GM19351 (cell line): Measurements from ENCODE around the gene SETD5.

Experiments used
- ATAC-seq: cut with Tn5 transposase; IDR thresholded peaks from one replicate; pipeline ENCODE4 v1.9.1; 2021; ENCODE audit warnings: mild to moderate bottlenecking, moderate library complexity; ENCODE audit not compliant: unreplicated experiment

Gene SETD5, protein sequence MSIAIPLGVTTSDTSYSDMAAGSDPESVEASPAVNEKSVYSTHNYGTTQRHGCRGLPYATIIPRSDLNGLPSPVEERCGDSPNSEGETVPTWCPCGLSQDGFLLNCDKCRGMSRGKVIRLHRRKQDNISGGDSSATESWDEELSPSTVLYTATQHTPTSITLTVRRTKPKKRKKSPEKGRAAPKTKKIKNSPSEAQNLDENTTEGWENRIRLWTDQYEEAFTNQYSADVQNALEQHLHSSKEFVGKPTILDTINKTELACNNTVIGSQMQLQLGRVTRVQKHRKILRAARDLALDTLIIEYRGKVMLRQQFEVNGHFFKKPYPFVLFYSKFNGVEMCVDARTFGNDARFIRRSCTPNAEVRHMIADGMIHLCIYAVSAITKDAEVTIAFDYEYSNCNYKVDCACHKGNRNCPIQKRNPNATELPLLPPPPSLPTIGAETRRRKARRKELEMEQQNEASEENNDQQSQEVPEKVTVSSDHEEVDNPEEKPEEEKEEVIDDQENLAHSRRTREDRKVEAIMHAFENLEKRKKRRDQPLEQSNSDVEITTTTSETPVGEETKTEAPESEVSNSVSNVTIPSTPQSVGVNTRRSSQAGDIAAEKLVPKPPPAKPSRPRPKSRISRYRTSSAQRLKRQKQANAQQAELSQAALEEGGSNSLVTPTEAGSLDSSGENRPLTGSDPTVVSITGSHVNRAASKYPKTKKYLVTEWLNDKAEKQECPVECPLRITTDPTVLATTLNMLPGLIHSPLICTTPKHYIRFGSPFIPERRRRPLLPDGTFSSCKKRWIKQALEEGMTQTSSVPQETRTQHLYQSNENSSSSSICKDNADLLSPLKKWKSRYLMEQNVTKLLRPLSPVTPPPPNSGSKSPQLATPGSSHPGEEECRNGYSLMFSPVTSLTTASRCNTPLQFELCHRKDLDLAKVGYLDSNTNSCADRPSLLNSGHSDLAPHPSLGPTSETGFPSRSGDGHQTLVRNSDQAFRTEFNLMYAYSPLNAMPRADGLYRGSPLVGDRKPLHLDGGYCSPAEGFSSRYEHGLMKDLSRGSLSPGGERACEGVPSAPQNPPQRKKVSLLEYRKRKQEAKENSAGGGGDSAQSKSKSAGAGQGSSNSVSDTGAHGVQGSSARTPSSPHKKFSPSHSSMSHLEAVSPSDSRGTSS (N-terminal part only)

DNA sequence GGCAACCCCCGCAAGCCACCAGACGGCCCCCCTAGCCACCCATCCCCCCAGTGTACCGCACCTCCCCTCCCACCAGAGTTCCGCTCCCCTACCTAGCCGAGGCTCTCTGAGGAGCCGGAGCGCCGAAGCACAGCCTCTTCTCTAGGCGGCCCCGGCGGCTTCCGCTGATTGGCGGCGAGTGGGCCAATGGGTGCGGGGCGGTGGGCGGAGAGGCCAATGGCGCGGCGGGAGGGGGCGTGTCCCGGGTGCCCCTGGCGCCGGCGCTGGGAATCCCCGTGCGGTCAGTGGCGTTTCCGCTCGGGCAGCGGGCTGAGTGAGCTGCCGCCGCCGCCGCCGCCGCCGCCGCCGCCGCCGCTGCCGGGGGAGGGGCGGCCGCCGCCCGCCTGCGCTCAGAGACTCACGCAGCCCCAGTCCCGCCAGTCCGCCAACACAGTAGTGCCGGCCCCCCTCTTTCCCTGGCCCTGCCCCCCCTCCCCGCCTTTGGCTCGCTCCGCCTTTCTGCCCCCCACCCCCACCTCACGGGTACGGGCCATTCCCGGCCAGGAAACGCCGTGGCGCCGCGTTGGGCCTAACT, at the start of gene SETD5:
SETD5 (plus strand) TSS at position 284 of the 574 bp plus-strand sequence. CDS start 31,324 bp downstream, outside the sequence.
- ATAC-seq = peak; percentile 43

DNA sequence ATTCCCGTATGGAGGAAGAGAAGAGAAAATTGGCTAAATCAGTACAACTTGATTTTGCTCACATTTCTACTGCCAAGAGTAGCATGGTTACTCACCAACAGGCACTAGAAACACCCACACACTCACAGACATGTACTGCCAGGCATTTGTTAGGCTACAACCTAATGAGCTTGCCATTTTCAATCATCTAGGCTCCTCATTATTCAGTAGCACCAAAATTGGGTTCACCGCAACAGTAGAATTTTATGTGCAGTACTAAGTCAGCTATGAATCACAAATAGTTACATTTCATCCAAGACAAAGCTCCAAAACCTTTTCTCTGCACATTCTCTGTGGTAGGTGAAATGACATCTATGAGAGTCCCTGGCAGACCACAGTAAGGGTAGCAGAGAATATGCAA, 49.5 kb upstream of the SETD5 start:
- no peak for ATAC-seq

- ATAC-seq = no peak
Observed at GRCh38 chr3:9349321-9350117, 47.9 kb upstream of the SETD5 start.

GRCh38 chr3:9351709-9352126, 45.7 kb upstream of the SETD5 start:
- ATAC-seq = no peak

DNA sequence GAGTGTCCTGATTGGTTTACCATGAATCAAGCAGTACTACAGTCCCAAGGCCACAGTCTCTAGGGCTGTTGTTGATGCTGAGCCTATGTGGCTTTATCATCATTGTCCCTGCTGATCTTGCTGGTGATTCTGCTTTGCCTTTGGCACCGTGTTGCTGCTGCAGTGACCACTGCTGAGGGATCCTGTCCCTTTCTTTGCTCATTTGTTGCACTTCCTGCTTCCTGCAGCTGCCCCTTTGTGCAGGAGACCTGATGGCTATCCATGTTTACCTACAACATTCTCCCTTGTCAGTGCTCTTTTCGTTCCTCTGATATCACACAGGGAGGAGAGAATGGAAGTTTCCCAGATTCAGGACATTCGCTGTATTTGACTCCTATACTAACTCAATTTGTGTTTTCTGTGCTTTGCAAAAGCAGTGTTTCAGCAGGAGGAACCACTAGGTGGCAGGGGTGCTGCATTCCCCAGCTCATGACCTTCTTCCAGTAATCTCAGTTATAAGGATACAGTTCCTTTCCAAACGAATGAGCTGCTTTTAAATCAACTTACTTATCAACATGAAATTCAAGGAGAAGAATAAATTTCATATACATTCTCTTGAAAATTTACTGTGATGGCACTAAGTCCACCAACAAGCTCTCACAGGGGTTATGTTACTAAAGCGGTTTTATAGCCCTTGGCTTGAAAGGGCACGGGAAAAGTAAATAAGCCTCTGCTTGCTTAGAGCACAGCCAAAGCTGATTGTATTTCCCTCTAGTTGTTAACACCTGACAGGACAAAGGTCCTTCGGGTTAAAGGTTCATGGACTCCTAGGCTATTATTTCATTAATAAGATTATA, 44.3 kb upstream of the SETD5 start:
- peak; percentile 71 for ATAC-seq

DNA sequence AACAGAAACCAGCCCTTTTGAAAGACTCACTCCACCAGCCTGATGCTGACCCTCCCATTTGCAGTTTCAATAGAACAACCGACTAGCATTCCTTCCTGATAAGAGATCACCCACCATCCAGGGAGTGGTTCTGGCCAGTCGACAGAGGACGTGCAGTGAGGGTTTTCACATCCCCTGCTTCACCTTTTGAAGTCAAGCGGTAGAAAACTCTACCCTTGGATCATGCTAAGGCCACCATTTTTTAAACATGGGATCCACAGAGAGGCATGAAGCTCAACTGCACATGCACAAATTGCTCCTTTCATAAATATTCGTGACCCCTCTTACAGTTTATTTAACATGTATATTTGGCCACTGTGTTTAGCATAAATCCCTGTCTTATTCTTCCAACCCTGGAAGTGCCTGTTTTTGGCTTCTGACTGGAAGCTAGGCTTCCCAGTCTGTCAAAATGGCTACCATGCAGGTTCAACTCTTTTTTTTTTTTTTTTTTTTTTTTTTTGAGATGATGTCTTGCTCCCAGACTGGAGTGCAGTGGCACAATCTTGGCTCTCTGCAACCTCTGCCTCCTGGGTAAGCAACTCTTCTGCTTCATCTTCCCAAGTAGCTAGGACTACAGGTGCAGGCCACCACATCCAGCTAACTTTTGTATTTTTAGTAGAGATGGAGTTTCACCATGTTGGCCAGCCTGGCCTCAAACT, 35.6 kb upstream of the SETD5 start:
- no peak for ATAC-seq

DNA sequence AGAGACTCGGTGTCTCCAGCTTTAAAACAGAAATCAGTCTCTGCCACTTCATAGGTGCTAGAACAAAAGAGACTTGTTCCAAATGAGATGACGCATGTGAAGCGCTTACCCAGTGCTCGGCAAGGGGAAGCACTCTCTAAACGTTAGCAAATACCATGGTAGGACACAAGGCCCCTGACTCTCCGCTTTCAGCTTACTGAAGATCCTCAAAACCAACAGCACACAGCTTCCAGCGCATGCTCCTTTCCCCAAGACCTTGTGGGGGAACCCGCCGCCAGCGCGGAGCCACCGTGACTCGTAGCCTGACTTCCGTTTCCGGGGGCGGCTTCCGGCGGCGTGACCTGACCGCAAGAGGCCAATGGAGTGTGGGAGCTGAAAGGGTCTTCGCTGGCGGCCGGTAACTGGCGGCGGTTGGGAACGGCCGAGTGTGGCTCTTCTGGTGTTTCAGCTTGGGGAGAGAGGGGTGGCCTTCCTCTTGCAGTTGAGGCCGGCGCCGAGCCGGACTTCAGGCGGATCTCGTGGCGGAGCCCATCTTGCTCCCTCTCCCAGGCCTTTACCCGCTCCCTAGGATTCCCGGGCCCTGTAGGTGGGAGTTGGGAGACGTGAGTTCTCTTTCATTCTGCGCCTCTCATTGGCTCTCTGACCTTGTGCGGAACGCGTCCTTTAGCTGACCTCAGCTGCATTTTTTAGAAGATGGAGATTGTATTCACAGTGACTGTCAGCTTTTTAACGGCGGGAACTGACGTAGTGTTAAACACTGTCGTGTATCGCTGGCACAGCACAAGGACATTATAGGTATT, 34.5 kb upstream of the SETD5 start, which contains the start of gene THUMPD3:
THUMPD3 (plus strand) TSS at position 324 of the 800 bp plus-strand sequence. CDS start 2,015 bp downstream, outside the sequence.
- peak; percentile 99 for ATAC-seq

- no peak for ATAC-seq
Observed at GRCh38 chr3:9369508-9369907, 27.9 kb upstream of the SETD5 start.

GRCh38 chr3:9373465-9373864, 23.9 kb upstream of the SETD5 start:
- no peak for ATAC-seq

- no peak for ATAC-seq
Observed at GRCh38 chr3:9377981-9378380, 19.4 kb upstream of the SETD5 start.

GRCh38 chr3:9379327-9379726, 18.1 kb upstream of the SETD5 start:
- ATAC-seq = no peak

GRCh38 chr3:9380014-9380413, 17.4 kb upstream of the SETD5 start:
- ATAC-seq = no peak

GRCh38 chr3:9384141-9384828, 13.1 kb upstream of the SETD5 start:
- ATAC-seq = no peak

- no peak for ATAC-seq
Observed at GRCh38 chr3:9385187-9386077, 12.0 kb upstream of the SETD5 start.

DNA sequence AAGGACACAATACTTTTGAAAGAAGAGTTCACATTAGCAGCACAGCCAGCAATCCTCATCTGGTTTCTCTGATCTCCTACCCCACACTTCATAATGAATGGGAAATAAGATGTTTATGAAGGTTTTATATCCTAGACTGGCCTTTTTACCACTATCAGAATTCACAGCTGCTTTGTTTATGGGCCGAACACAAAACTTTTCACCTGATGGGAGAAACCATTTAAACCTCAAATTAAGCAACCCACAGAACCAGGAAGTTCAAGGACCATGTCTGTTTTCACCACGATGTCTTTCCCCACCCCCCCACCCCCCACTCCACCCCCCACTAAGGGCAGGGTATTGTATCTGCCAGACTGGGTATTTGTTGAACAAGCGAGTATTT, 11.3 kb upstream of the SETD5 start:
- no peak for ATAC-seq
